Sigmoid colon (tissue), 4 donors: ENCODE results near the gene SCAMP1.

Source experiments
- CTCF ChIP-seq, 4 experiments: fragments of 450-650 bp in 3 of 4; fragments of 200-600 bp in 1 of 4; IDR thresholded peaks; one replicate each; pipeline ENCODE4 v1.5.1; 2016 to 2019; ENCODE audit warnings: antibody characterized with exemption in 4 of 4, mild to moderate bottlenecking in 3 of 4, moderate library complexity in 2 of 4
- EP300 ChIP-seq, 4 donors: sonication (generic); formaldehyde crosslinking; IDR thresholded peaks; one replicate each; pipeline ENCODE4 v1.6.1; 2017; ENCODE audit warnings: antibody characterized with exemption in 4 of 4
- POLR2A ChIP-seq, 2 donors: fragments of 450-650 bp; IDR thresholded peaks; one replicate each; pipeline ENCODE4 v1.6.1; 2016; ENCODE audit warnings: antibody characterized with exemption in 2 of 2, mild to moderate bottlenecking in 2 of 2, moderate library complexity in 2 of 2
- POLR2AphosphoS5 ChIP-seq, 4 donors: sonication (generic); formaldehyde crosslinking; IDR thresholded peaks; one replicate each; pipeline ENCODE4 v1.6.1; 2017; ENCODE audit warnings: antibody characterized with exemption in 4 of 4

GRCh38 chr5:78473751-78474150 lies 113.3 kb downstream of the SCAMP1 start:
- TF ChIP-seq CTCF (IDR thresholded peaks at IDR 0.05) (no peak), POLR2AphosphoS5 (IDR thresholded peaks at IDR 0.05) (no peak), POLR2A (IDR thresholded peaks at IDR 0.05) (no peak), EP300 (IDR thresholded peaks at IDR 0.05) (no peak)
